Measurements from ENCODE around the gene EPHA1.
A peak's percentile ranks its signal among the peaks of the same experiment; 100 is the strongest.

The EPHA1 gene

GRCh38 chr7:143373255-143373794, 35.3 kb downstream of the EPHA1 start:
- DNase-seq (ENCODE audit: low spot score), result no peak

GRCh38 chr7:143372070-143372469, 36.6 kb downstream of the EPHA1 start:
- DNase-seq (ENCODE audit: low spot score), result no peak

- no peak for DNase-seq (ENCODE audit: low spot score)
Measured at GRCh38 chr7:143369678-143370651, 38.7 kb downstream of the EPHA1 start.

GRCh38 chr7:143368387-143368786, 40.3 kb downstream of the EPHA1 start:
- DNase-seq (ENCODE audit: low spot score), result no peak

GRCh38 chr7:143367972-143368371, 40.7 kb downstream of the EPHA1 start:
- DNase-seq (ENCODE audit: low spot score), result no peak

- no peak for DNase-seq (ENCODE audit: low spot score)
Measured at GRCh38 chr7:143363016-143363937, 45.4 kb downstream of the EPHA1 start.

- DNase-seq (ENCODE audit: low spot score), result peak; percentile 62
Measured at GRCh38 chr7:143362131-143363015, 46.3 kb downstream of the EPHA1 start, which contains the start of gene FAM131B. Gene FAM131B, minus strand, starts transcription at chr7:143362713. Its CDS starts 110 bp downstream, at chr7:143362603.

GRCh38 chr7:143361552-143362130, 47.0 kb downstream of the EPHA1 start:
- peak; percentile 60 for DNase-seq (ENCODE audit: low spot score)

GRCh38 chr7:143360788-143361551, 47.7 kb downstream of the EPHA1 start:
- DNase-seq (ENCODE audit: low spot score), result no peak

GRCh38 chr7:143359771-143360353, 48.8 kb downstream of the EPHA1 start:
- no peak for DNase-seq (ENCODE audit: low spot score)

- DNase-seq (ENCODE audit: low spot score), result no peak
Measured at GRCh38 chr7:143358626-143359025, 50.0 kb downstream of the EPHA1 start.

GRCh38 chr7:143356414-143357050, 52.1 kb downstream of the EPHA1 start:
- DNase-seq (ENCODE audit: low spot score), result no peak

- DNase-seq (ENCODE audit: low spot score), result no peak
Measured at GRCh38 chr7:143355450-143356385, 52.9 kb downstream of the EPHA1 start.

GRCh38 chr7:143354965-143355364, 53.7 kb downstream of the EPHA1 start:
- DNase-seq (ENCODE audit: low spot score), result no peak

GRCh38 chr7:143354376-143354775, 54.3 kb downstream of the EPHA1 start:
- DNase-seq (ENCODE audit: low spot score), result no peak

- DNase-seq (ENCODE audit: low spot score), result peak; percentile 79
Measured at GRCh38 chr7:143352531-143353002, 56.1 kb downstream of the EPHA1 start.

GRCh38 chr7:143351574-143351973, 57.1 kb downstream of the EPHA1 start:
- DNase-seq (ENCODE audit: low spot score), result no peak

GRCh38 chr7:143351060-143351459, 57.6 kb downstream of the EPHA1 start:
- DNase-seq (ENCODE audit: low spot score), result no peak
